Midbrain (tissue), 1 donor: ENCODE results near the gene ASPRV1.

Experiments
- DNase-seq: peaks from one replicate; lab custom pipeline; 2025; lab: John Stamatoyannopoulos, UW

ASPRV1 gene

GRCh38 chr2:69988086-69988635, 26.7 kb upstream of the ASPRV1 start:
- DNase-seq, result no peak

GRCh38 chr2:69986691-69987090, 25.3 kb upstream of the ASPRV1 start:
- no peak for DNase-seq

GRCh38 chr2:69985688-69986087, 24.3 kb upstream of the ASPRV1 start:
- peak; percentile 9 for DNase-seq

GRCh38 chr2:69985216-69985615, 23.8 kb upstream of the ASPRV1 start:
- no peak for DNase-seq

- DNase-seq, result no peak
Measured at GRCh38 chr2:69983392-69983966, 22.0 kb upstream of the ASPRV1 start.

GRCh38 chr2:69979902-69980807, 18.7 kb upstream of the ASPRV1 start:
- DNase-seq, result no peak

- no peak for DNase-seq
Measured at GRCh38 chr2:69977906-69978482, 16.6 kb upstream of the ASPRV1 start.

- DNase-seq, result no peak
Measured at GRCh38 chr2:69977186-69977585, 15.8 kb upstream of the ASPRV1 start.

- no peak for DNase-seq
Measured at GRCh38 chr2:69975853-69976462, 14.5 kb upstream of the ASPRV1 start.

GRCh38 chr2:69975136-69975852, 13.9 kb upstream of the ASPRV1 start:
- DNase-seq, result no peak

- DNase-seq, result no peak
Measured at GRCh38 chr2:69973335-69973735, 11.9 kb upstream of the ASPRV1 start.

GRCh38 chr2:69972822-69973221, 11.4 kb upstream of the ASPRV1 start:
- no peak for DNase-seq

GRCh38 chr2:69969991-69970390, 8.6 kb upstream of the ASPRV1 start:
- no peak for DNase-seq

GRCh38 chr2:69969126-69969983, 7.9 kb upstream of the ASPRV1 start:
- DNase-seq, result no peak

- DNase-seq, result no peak
Measured at GRCh38 chr2:69968609-69969008, 7.2 kb upstream of the ASPRV1 start.

- no peak for DNase-seq
Measured at GRCh38 chr2:69966496-69966895, 5.1 kb upstream of the ASPRV1 start.

- DNase-seq, result no peak
Measured at GRCh38 chr2:69965756-69966445, 4.5 kb upstream of the ASPRV1 start.

- DNase-seq, result no peak
Measured at GRCh38 chr2:69964353-69964841, 3.0 kb upstream of the ASPRV1 start.

- no peak for DNase-seq
Measured at GRCh38 chr2:69962986-69963730, 1.7 kb upstream of the ASPRV1 start.
